K562 (cell line): ENCODE results near the gene EML3. TPM values are rescaled to one million over a fixed set of nuclear protein-coding genes. Genes with fewer than 3 reads are reported as not detected.

Experiments used
- AFF4 ChIP-seq: sonication (generic); formaldehyde crosslinking; IDR thresholded peaks from 2 replicates; pipeline ENCODE4 v1.8.0; 2023; ENCODE audit warnings: mild to moderate bottlenecking, missing genetic modification reagents
- ASH1L ChIP-seq: fragments of 450-650 bp; IDR thresholded peaks from 2 replicates; pipeline ENCODE4 v1.6.1; 2018; ENCODE audit warnings: borderline replicate concordance, mild to moderate bottlenecking, low read depth; ENCODE audit not compliant: partially characterized antibody
- ATF1 ChIP-seq, 2 experiments: fragments of 450-650 bp in 1 of 2; IDR thresholded peaks; 2 replicates each; pipeline ENCODE4 v1.6.1; 2016; ENCODE audit warnings: missing compliant biosample characterization in 1 of 2, missing genetic modification characterization in 1 of 2
- ATF6 ChIP-seq: sonication (generic); formaldehyde crosslinking; IDR thresholded peaks from 2 replicates; pipeline ENCODE4 v1.4.0; 2020; ENCODE audit warnings: mild to moderate bottlenecking, missing genetic modification reagents
- CBFA2T2 ChIP-seq: fragments of 450-650 bp; conservative IDR thresholded peaks from 2 replicates; pipeline ENCODE4 v1.6.1; 2017; ENCODE audit warnings: mild to moderate bottlenecking
- CREB1 ChIP-seq, 2 experiments: sonication (generic) in 1 of 2; formaldehyde crosslinking in 1 of 2; IDR thresholded peaks; 2 replicates each; pipeline versions ENCODE4 v1.6.1 to v1.8.0; 2012 to 2022; ENCODE audit warnings: inconsistent platforms in 1 of 2, mild to moderate bottlenecking in 1 of 2, missing genetic modification reagents in 1 of 2, moderate library complexity in 1 of 2
- ELF4 ChIP-seq: fragments of 450-650 bp; formaldehyde crosslinking; IDR thresholded peaks from 2 replicates; pipeline ENCODE4 v1.4.0; 2022; ENCODE audit warnings: missing genetic modification characterization
- FIP1L1 ChIP-seq: fragments of 200-400 bp; formaldehyde crosslinking; IDR thresholded peaks from 2 replicates; pipeline ENCODE4 v1.6.1; 2018; ENCODE audit warnings: mild to moderate bottlenecking, low read depth, low read length; ENCODE audit not compliant: poor library complexity, severe bottlenecking
- FOS ChIP-seq: IDR thresholded peaks from 3 replicates; pipeline ENCODE4 v1.6.1; 2011; ENCODE audit not compliant: insufficient read length; ENCODE audit errors: extremely low read depth
- MLLT1 ChIP-seq, 2 experiments: fragments of 450-650 bp; IDR thresholded peaks; 2 replicates each; pipeline ENCODE4 v1.6.1; 2016
- PHB ChIP-seq: fragments of 250-450 bp; sonication (Bioruptor Pico); IDR thresholded peaks from 2 replicates; pipeline ENCODE4 v1.5.0; 2021
- TAF1 ChIP-seq: IDR thresholded peaks from 2 replicates; pipeline ENCODE4 v1.6.1; 2011; ENCODE audit warnings: mild to moderate bottlenecking, low read length, moderate library complexity; ENCODE audit not compliant: insufficient read depth, control insufficient read depth, severe bottlenecking; ENCODE audit errors: extremely low read depth
- TAF9B ChIP-seq: fragments of 450-650 bp; IDR thresholded peaks from 2 replicates; pipeline ENCODE4 v1.6.1; 2018; ENCODE audit warnings: mild to moderate bottlenecking; ENCODE audit not compliant: partially characterized antibody
- TCF15 ChIP-seq: fragments of 250-450 bp; sonication (Bioruptor Pico); IDR thresholded peaks from 2 replicates; pipeline ENCODE4 v1.8.0; 2022; ENCODE audit warnings: moderate library complexity, mild to moderate bottlenecking, inconsistent platforms
- TOE1 ChIP-seq, 2 experiments: fragments of 450-650 bp in 1 of 2; sonication (generic) in 1 of 2; formaldehyde crosslinking in 1 of 2; IDR thresholded peaks; 2 replicates each; pipeline versions ENCODE4 v1.7.1 to v1.8.0; 2016 to 2022; ENCODE audit warnings: borderline replicate concordance in 2 of 2, mild to moderate bottlenecking in 2 of 2, antibody characterized with exemption in 1 of 2, inconsistent platforms in 1 of 2, low read depth in 1 of 2, missing genetic modification reagents in 1 of 2, moderate library complexity in 1 of 2
- ZNF316 ChIP-seq: fragments of 450-650 bp; IDR thresholded peaks from 2 replicates; pipeline ENCODE4 v1.6.1; 2016
- polyA plus RNA-seq, 8 experiments: library from polyadenylated mRNA; depleted of rRNA in 4 of 8; stranded (reverse) in 5 of 8; unstranded in 3 of 8; fragments of >200 nt; fragmentation: Nextera tagmentation in 2 of 8; fragmentation: Illumina TruSeq in 1 of 8; extraction: Ambion mirVana in 2 of 8; extraction: Trizol in 1 of 8; gene quantifications; 2 replicates each; pipeline versions ENCODE4 v1.2.1 to v1.2.3, GENCODE V29; 2011 to 2014; ENCODE audit warnings: inconsistent platforms in 1 of 8, missing spikeins in 1 of 8
- total RNA-seq, 7 experiments: library from RNA; depleted of rRNA in 6 of 7; stranded (reverse); fragments of >200 nt in 6 of 7; fragmentation: Illumina TruSeq in 2 of 7; extraction: Trizol in 2 of 7; gene quantifications; 2 replicates each; pipeline versions ENCODE4 v1.2.1 to v1.2.3, GENCODE V29; 2011 to 2021; ENCODE audit warnings: low replicate concordance in 1 of 7

EML3 gene
- total and polyA plus RNA-seq, 9 of the 15 experiments (the other 6 are each of a cell fraction or from before 2014, with no cell fraction given), result 0.32 to 90.5 (median 26.4) TPM

- TF ChIP-seq CBFA2T2 (no peak), CREB1 (IDR thresholded peaks at IDR 0.05) (no peak), CREB1 (CRISPR knock-in tag; IDR thresholded peaks at IDR 0.05) (peak; percentile 66; the same call in 1 of the 2 replicates), TAF9B (peak; percentile 100), ASH1L (no peak), FOS (peak; percentile 3), TAF1 (peak; percentile 97), FIP1L1 (no peak), ATF1 (CRISPR knock-in tag; IDR thresholded peaks at IDR 0.05) (no peak), ATF1 (tag; IDR thresholded peaks at IDR 0.05) (peak; percentile 80), AFF4 (CRISPR knock-in tag) (peak; percentile 80; the same call in 1 of the 2 replicates), TCF15 (CRISPR knock-in tag) (no peak), ZNF316 (peak; percentile 30; the same call in 1 of the 2 replicates), PHB (peak; percentile 89; the same call in 1 of the 2 replicates), TOE1 (IDR thresholded peaks at IDR 0.05; ENCODE audit: borderline replicate concordance) (peak; percentile 60), TOE1 (CRISPR knock-in tag; IDR thresholded peaks at IDR 0.05; ENCODE audit: borderline replicate concordance, low read depth) (0 out of 2 replicates have a peak, but pooled peaks have one; percentile 43), MLLT1 (IDR thresholded peaks at IDR 0.05) (peak; percentile 57 to 79; a peak in 3 of 4 replicates), ATF6 (CRISPR knock-in tag) (0 out of 2 replicates have a peak, but pooled peaks have one; percentile 58), ELF4 (CRISPR knock-in tag) (0 out of 2 replicates have a peak, but pooled peaks have one; percentile 19)
Measured at GRCh38 chr11:62573592-62574362, 38.8 kb downstream of the EML3 start, which contains the start of gene EEF1G (continued).
